ENCODE measurements around the gene EIF3L. TPM values are rescaled to one million over a fixed set of nuclear protein-coding genes. Genes with fewer than 3 reads are reported as not detected.

Gene EIF3L
- total RNA-seq, 1 donor from 2014 or later = 452 TPM

GRCh38 chr22:37892566-37893335 lies 43.5 kb downstream of the EIF3L start:
- DNase-seq (ENCODE audit: extremely low spot score, unreplicated experiment) = no peak
- Mint-ChIP-seq H3K36me3 (ENCODE audit: unreplicated experiment) (peaks cover 18% of the 10 kb centered on the region), H3K27ac (ENCODE audit: unreplicated experiment) (peak overlapping the region; percentile 31), H3K4me3 (ENCODE audit: unreplicated experiment) (no peak overlapping the region), H3K4me1 (ENCODE audit: unreplicated experiment) (peaks cover 35% of the 10 kb centered on the region), H3K9me3 (ENCODE audit: unreplicated experiment) (no peaks in the 10 kb centered on the region), H3K27me3 (ENCODE audit: unreplicated experiment) (no peaks in the 10 kb centered on the region)
- TF ChIP-seq CTCF (IDR thresholded peaks at IDR 0.05) = no peak

- no peak for DNase-seq (ENCODE audit: extremely low spot score, unreplicated experiment)
- H3K27ac Mint-ChIP-seq (ENCODE audit: unreplicated experiment) = peak overlapping the region; percentile 27
- H3K36me3 Mint-ChIP-seq (ENCODE audit: unreplicated experiment) = peaks cover 14% of the 10 kb centered on the region
- H3K9me3 Mint-ChIP-seq (ENCODE audit: unreplicated experiment) = no peaks in the 10 kb centered on the region
- H3K4me1 Mint-ChIP-seq (ENCODE audit: unreplicated experiment) = peaks cover 34% of the 10 kb centered on the region
- no peaks in the 10 kb centered on the region for H3K27me3 Mint-ChIP-seq (ENCODE audit: unreplicated experiment)
- no peak for TF ChIP-seq CTCF (IDR thresholded peaks at IDR 0.05)
- H3K4me3 Mint-ChIP-seq (ENCODE audit: unreplicated experiment) = no peak overlapping the region
Observed at GRCh38 chr22:37893583-37893983, 44.4 kb downstream of the EIF3L start.

GRCh38 chr22:37894939-37895670 lies 45.9 kb downstream of the EIF3L start:
- H3K27ac Mint-ChIP-seq (ENCODE audit: unreplicated experiment) = no peak overlapping the region
- H3K9me3 Mint-ChIP-seq (ENCODE audit: unreplicated experiment) = no peaks in the 10 kb centered on the region
- peaks cover 45% of the 10 kb centered on the region for H3K4me1 Mint-ChIP-seq (ENCODE audit: unreplicated experiment)
- no peaks in the 10 kb centered on the region for H3K27me3 Mint-ChIP-seq (ENCODE audit: unreplicated experiment)
- TF ChIP-seq CTCF (IDR thresholded peaks at IDR 0.05) = no peak
- DNase-seq (ENCODE audit: extremely low spot score, unreplicated experiment) = no peak
- peaks cover 10% of the 10 kb centered on the region for H3K36me3 Mint-ChIP-seq (ENCODE audit: unreplicated experiment)
- H3K4me3 Mint-ChIP-seq (ENCODE audit: unreplicated experiment) = no peak overlapping the region

- no peak for DNase-seq (ENCODE audit: extremely low spot score, unreplicated experiment)
- no peak for TF ChIP-seq CTCF (IDR thresholded peaks at IDR 0.05)
- Mint-ChIP-seq H3K27me3 (ENCODE audit: unreplicated experiment) (no peaks in the 10 kb centered on the region), H3K9me3 (ENCODE audit: unreplicated experiment) (no peaks in the 10 kb centered on the region), H3K36me3 (ENCODE audit: unreplicated experiment) (peaks cover 8% of the 10 kb centered on the region), H3K4me1 (ENCODE audit: unreplicated experiment) (peaks cover 45% of the 10 kb centered on the region), H3K4me3 (ENCODE audit: unreplicated experiment) (no peak overlapping the region), H3K27ac (ENCODE audit: unreplicated experiment) (no peak overlapping the region)
Observed at GRCh38 chr22:37896181-37896592, 47.0 kb downstream of the EIF3L start.

GRCh38 chr22:37896939-37897338 lies 47.7 kb downstream of the EIF3L start:
- peaks cover 2% of the 10 kb centered on the region for H3K36me3 Mint-ChIP-seq (ENCODE audit: unreplicated experiment)
- no peak overlapping the region for H3K4me3 Mint-ChIP-seq (ENCODE audit: unreplicated experiment)
- peak overlapping the region; percentile 65 for H3K27ac Mint-ChIP-seq (ENCODE audit: unreplicated experiment)
- TF ChIP-seq CTCF (IDR thresholded peaks at IDR 0.05) = no peak
- H3K9me3 Mint-ChIP-seq (ENCODE audit: unreplicated experiment) = no peaks in the 10 kb centered on the region
- H3K27me3 Mint-ChIP-seq (ENCODE audit: unreplicated experiment) = no peaks in the 10 kb centered on the region
- no peak for DNase-seq (ENCODE audit: extremely low spot score, unreplicated experiment)
- H3K4me1 Mint-ChIP-seq (ENCODE audit: unreplicated experiment) = peaks cover 47% of the 10 kb centered on the region

All from osteocyte (in vitro differentiated cells).